Stimulated activated naive CD8-positive, alpha-beta T cell treated with anti-CD3 and anti-CD28 coated beads, Interleukin-15, amount 100 ng/mL, for 72 hours (primary cell): ENCODE measurements around the gene GIGYF2.

Source experiments
- ATAC-seq: fragments of 150-1000 bp; cut with Tn5 transposase; 2 replicates; pipeline ENCODE4 v1.10.0; 2021; ENCODE audit warnings: mild to moderate bottlenecking, moderate library complexity
- DNase-seq, 2 donors: peaks; one replicate each; pipeline ENCODE4 v3.0.0; 2021 to 2022
- H3K27ac Mint-ChIP-seq, 2 donors: one replicate each; pipeline ENCODE4 v1.8.0; 2022; ENCODE audit warnings: mild to moderate bottlenecking in 2 of 2, mixed read lengths in 2 of 2, moderate library complexity in 2 of 2
- H3K27me3 Mint-ChIP-seq: one replicate; pipeline ENCODE4 v1.8.0; 2022; ENCODE audit warnings: mixed read lengths
- H3K4me1 Mint-ChIP-seq: one replicate; pipeline ENCODE4 v1.8.0; 2022; ENCODE audit warnings: mild to moderate bottlenecking, mixed read lengths
- H3K4me3 Mint-ChIP-seq, 2 donors: one replicate each; pipeline ENCODE4 v1.8.0; 2022; ENCODE audit warnings: mild to moderate bottlenecking in 2 of 2, mixed read lengths in 2 of 2, moderate library complexity in 1 of 2
- H3K9me3 Mint-ChIP-seq, 2 donors: one replicate each; pipeline ENCODE4 v1.8.0; 2022; ENCODE audit warnings: mixed read lengths in 2 of 2

GIGYF2 gene, protein sequence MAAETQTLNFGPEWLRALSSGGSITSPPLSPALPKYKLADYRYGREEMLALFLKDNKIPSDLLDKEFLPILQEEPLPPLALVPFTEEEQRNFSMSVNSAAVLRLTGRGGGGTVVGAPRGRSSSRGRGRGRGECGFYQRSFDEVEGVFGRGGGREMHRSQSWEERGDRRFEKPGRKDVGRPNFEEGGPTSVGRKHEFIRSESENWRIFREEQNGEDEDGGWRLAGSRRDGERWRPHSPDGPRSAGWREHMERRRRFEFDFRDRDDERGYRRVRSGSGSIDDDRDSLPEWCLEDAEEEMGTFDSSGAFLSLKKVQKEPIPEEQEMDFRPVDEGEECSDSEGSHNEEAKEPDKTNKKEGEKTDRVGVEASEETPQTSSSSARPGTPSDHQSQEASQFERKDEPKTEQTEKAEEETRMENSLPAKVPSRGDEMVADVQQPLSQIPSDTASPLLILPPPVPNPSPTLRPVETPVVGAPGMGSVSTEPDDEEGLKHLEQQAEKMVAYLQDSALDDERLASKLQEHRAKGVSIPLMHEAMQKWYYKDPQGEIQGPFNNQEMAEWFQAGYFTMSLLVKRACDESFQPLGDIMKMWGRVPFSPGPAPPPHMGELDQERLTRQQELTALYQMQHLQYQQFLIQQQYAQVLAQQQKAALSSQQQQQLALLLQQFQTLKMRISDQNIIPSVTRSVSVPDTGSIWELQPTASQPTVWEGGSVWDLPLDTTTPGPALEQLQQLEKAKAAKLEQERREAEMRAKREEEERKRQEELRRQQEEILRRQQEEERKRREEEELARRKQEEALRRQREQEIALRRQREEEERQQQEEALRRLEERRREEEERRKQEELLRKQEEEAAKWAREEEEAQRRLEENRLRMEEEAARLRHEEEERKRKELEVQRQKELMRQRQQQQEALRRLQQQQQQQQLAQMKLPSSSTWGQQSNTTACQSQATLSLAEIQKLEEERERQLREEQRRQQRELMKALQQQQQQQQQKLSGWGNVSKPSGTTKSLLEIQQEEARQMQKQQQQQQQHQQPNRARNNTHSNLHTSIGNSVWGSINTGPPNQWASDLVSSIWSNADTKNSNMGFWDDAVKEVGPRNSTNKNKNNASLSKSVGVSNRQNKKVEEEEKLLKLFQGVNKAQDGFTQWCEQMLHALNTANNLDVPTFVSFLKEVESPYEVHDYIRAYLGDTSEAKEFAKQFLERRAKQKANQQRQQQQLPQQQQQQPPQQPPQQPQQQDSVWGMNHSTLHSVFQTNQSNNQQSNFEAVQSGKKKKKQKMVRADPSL (N-terminal part only)

DNA sequence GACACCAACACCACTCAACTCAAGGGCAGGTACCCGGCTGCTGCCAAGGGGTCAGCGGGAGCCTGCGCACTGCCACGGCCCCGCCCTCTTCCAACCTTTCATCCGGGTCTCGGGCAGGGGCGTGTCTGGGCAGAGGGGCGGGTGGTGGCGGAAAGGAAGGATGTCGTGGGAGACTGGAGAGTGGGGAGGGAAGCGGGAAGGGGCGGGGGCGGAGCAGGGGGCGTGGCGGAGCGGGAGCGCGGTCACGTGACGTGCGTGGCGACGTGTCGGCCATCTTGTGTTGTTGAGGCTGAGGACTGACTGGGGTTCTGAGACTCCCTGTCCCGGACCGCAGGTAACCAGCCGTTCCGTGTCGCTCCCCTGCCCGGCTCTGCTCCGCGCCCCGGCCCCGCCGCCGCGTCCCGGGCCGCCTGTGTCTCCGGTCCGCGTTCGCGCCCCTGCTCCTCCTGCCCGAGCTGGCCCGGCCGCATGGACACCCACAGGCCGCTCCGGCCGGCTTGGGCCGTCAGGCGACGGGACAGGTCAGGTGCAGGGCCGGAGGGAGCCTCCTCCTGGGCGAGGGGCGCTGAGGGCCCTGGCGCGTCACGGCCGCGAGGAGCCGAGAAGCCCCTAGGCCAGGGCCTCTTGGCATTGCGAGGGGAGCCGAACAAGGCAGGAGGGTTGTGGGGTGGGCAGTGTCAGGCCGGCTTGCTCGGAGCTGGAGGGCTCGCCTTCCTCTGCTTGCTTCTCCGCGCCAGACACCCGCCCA is at the start of gene GIGYF2:
Gene GIGYF2, plus strand, starts transcription at position 273 of the 748 bp plus-strand sequence. CDS start 37,867 bp downstream, outside the sequence.
- DNase-seq (peak; percentile 88 to 93), ATAC-seq (peak; percentile 95)
- H3K9me3 Mint-ChIP-seq: peaks cover 0 to 15% of the 10 kb centered on the region in 2 donors
- H3K4me3 Mint-ChIP-seq: peak within 1 kb of the TSS; percentile 97 to 98
- H3K4me1 Mint-ChIP-seq: peaks cover 25% of the 10 kb centered on the region
- H3K27me3 Mint-ChIP-seq: no peaks in the 10 kb centered on the region
- H3K27ac Mint-ChIP-seq: peak within 1 kb of the TSS; percentile 95 to 97

DNA sequence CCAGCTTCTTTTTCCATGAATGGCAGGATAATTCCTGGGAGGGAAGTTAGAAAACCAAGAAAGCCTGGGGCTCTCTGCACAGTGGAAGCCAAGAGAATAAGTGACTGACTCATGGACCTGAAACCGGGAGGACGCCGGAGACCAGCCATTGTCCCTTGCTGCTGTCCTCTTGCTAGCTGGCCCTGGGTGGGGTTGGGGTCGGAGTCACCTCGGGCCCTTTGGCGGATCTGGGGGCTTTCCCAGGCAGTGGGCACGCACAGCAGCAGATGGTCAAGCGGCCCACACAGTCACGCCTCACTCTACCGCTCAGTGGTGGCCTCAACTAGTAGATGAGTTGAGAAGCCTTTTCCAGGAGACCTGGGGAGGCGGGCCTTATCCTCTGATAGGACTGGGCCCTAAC is 48.1 kb upstream of the GIGYF2 start:
- Mint-ChIP-seq H3K27ac (no peak overlapping the region), H3K9me3 (no peaks in the 10 kb centered on the region), H3K4me3 (no peak overlapping the region), H3K4me1 (no peaks in the 10 kb centered on the region), H3K27me3 (no peaks in the 10 kb centered on the region)
- ATAC-seq (no peak), DNase-seq (no peak)

DNA sequence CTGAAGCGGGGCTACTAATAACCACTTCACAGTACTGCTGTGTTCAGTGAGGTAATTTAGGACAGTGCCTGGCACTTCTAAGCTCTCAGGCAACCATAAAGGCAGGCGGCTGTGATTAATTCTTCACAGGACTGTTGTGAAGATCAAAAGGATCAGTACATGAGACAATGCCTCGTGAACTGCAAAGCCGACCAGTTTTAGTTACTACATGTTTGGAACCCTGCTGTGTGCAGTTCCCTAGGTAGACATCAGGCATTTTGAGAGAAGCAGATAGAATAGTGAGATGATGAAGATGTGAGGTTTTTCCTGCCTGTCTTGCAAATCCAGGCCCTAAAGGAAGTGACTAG is 44.7 kb upstream of the GIGYF2 start:
- H3K27ac Mint-ChIP-seq: no peak overlapping the region
- no peak for ATAC-seq

DNA sequence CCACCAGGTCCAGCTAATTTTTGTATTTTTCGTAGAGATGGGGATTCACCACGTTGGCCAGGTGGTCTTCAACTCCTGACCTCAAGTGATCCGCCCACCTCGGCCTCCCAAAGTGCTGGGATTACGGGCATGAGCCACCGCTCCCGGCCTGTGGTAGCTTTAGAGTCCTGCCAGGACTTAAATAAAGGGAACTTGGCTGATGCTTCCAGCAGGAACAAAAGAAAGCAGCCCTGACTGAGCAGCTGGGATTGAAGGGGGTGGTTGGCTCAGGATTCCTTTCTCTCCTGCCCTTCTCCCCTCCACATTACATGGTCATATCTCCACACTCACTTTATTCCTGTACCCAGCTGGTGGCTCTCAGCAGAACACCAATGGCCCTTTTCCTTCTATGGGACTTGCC is 43.7 kb upstream of the GIGYF2 start:
- no peaks in the 10 kb centered on the region for H3K4me1 Mint-ChIP-seq
- DNase-seq (no peak), ATAC-seq (no peak)
- H3K27ac Mint-ChIP-seq: no peak overlapping the region
- no peak overlapping the region for H3K4me3 Mint-ChIP-seq
- no peaks in the 10 kb centered on the region for H3K9me3 Mint-ChIP-seq
- H3K27me3 Mint-ChIP-seq: no peaks in the 10 kb centered on the region

More for the DNA sequence above, 44.7 kb upstream of the GIGYF2 start:
- no peaks in the 10 kb centered on the region for H3K27me3 Mint-ChIP-seq
- H3K4me1 Mint-ChIP-seq: no peaks in the 10 kb centered on the region
- H3K4me3 Mint-ChIP-seq: no peak overlapping the region
- no peaks in the 10 kb centered on the region for H3K9me3 Mint-ChIP-seq
- no peak for DNase-seq

DNA sequence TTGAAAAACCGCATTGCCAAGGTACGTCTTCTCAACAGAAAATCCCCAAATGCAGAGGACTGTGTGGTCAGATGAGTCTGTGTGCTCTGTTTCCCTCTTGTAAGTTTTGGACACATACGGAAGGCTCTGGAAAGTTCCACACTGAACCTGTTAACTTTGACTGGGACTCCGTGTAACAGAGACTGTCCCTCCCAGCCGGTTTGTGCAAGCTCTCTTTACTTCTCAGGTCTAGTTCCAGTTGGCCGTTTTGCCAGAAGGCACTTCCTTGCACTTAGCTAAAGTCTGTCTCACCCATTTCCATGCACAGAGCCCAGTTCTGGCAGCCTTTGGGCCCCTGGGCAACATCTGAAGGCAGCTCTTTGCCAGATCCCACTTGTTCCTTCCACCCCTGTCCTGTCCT is 41.7 kb upstream of the GIGYF2 start:
- no peaks in the 10 kb centered on the region for H3K9me3 Mint-ChIP-seq
- H3K4me3 Mint-ChIP-seq: no peak overlapping the region
- no peaks in the 10 kb centered on the region for H3K27me3 Mint-ChIP-seq
- no peak for ATAC-seq
- no peaks in the 10 kb centered on the region for H3K4me1 Mint-ChIP-seq
- H3K27ac Mint-ChIP-seq: no peak overlapping the region
- no peak for DNase-seq

DNA sequence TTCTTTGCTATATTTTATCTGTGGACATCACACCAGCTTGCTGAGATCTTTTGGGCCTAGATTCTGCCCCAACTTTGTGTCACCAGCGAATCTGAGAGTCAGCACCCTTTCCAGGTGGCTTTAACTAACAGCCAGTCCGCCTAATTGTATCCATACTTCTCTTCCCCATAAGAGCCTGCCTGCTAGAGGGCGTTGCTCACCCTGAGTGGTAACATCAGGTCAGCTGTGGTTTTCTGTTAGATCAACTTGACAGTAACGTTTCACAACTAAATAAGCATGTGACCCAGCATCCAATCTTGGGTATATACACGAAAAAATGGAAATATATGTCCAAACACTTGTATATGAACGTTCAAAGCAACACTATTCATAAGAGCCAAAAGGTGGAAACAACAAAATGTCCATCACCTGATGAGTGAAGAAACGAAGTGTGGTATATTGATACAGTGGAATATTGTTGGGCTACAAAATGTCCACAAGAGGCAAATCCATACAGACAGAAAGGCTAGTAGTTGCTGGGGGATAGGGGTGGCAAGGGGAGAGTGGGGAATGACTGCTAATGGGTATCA is 38.8 kb upstream of the GIGYF2 start:
- H3K27me3 Mint-ChIP-seq: no peaks in the 10 kb centered on the region
- no peak overlapping the region for H3K4me3 Mint-ChIP-seq
- DNase-seq (no peak), ATAC-seq (no peak)
- H3K27ac Mint-ChIP-seq: no peak overlapping the region
- H3K4me1 Mint-ChIP-seq: no peaks in the 10 kb centered on the region
- H3K9me3 Mint-ChIP-seq: no peaks in the 10 kb centered on the region

DNA sequence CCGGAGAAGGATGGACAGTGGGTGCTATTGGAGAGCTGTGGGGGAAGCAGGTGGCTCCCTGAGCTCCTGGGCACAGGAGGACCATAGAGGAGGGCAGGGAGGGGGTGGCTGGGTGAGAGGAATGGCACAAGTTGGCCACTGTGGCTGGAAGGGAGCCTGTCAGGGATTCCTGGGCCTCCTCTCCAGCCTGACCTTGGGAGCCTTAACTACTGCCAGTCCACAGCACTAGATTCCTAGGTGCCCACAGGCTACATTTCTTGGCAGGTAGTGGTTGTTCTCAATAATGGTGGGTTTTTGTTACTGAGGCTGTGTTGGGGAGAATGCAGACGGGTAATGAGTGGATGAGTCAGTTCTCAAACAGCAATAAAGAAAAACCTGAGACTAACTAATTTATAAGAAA is 37.8 kb upstream of the GIGYF2 start:
- Mint-ChIP-seq H3K27ac (no peak overlapping the region), H3K9me3 (no peaks in the 10 kb centered on the region), H3K27me3 (no peaks in the 10 kb centered on the region), H3K4me3 (no peak overlapping the region), H3K4me1 (no peaks in the 10 kb centered on the region)
- DNase-seq: no peak
- no peak for ATAC-seq

DNA sequence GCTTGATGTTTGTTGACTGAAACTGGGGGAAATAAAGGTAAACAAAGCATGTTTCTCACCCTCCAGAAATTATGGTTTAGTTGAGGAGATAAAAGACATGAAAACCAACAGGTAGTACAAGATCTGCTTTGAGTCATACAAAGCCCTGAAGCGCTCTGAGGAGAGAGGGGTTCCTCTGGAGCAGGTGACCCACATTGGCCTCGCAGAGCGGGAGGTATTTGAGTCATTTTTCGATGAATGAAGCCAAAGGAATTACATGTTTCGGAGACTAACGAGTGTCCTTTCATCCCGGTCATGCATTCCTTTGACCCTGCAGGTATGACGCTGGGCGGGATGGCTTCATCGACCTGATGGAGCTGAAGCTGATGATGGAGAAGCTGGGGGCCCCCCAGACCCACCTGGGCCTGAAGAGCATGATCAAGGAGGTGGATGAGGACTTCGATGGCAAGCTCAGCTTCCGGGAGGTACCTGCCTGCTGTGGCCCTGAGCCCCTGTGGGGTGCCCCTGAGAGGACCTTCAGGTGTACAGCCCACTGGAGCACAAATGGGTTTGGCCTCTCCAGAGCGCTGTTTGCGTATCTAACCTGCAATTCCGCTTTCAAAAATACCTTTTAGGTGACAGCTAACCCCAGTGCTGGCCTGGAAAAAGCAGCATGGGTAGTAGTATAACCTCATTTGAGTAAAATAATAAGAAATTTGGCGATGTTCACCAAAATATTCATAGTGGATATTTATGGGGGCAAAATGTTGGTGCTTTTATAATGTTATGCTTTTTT is 34.5 kb upstream of the GIGYF2 start:
- no peak overlapping the region for H3K4me3 Mint-ChIP-seq
- DNase-seq (no peak), ATAC-seq (no peak)
- no peaks in the 10 kb centered on the region for H3K4me1 Mint-ChIP-seq
- no peaks in the 10 kb centered on the region for H3K9me3 Mint-ChIP-seq
- no peaks in the 10 kb centered on the region for H3K27me3 Mint-ChIP-seq
- H3K27ac Mint-ChIP-seq: no peak overlapping the region

DNA sequence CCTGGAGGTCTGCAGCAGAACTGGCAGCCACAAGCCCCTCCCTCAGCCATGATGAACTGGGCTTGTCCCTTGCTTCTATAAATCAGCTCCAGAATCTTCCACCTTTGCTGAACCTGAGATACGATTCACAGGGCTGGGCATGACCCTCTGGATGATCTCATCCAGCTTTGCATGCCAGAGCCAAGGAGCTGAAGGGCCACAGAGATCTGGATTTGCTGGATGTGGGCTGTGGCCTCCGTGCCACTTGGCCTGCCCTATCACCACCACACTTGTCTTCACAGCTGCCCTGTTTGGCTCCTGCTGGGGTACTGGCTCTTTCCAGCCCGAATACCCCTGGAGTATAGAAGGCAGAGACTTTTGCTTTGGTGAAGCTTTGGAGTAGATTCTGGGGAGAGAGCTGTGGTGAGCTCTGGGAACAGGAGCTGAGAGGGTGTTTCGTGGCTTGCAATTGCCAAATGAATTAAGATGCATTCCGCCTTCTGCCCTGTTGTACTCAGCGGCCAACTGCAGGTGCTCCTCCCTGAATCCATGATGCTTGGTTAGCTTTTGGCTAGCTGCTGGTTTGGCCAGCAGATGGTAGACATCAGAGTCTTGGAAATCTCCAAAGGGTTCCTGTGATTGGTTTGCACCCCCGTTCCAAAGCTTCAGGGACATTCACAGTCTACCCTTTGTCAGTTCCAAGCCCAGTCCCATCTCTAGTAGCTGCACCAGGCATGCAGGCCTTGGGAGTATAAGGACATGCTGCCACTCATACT is 30.9 kb upstream of the GIGYF2 start:
- no peak overlapping the region for H3K4me3 Mint-ChIP-seq
- no peaks in the 10 kb centered on the region for H3K9me3 Mint-ChIP-seq
- ATAC-seq (no peak), DNase-seq (no peak)
- no peaks in the 10 kb centered on the region for H3K4me1 Mint-ChIP-seq
- H3K27me3 Mint-ChIP-seq: no peaks in the 10 kb centered on the region
- H3K27ac Mint-ChIP-seq: no peak overlapping the region

DNA sequence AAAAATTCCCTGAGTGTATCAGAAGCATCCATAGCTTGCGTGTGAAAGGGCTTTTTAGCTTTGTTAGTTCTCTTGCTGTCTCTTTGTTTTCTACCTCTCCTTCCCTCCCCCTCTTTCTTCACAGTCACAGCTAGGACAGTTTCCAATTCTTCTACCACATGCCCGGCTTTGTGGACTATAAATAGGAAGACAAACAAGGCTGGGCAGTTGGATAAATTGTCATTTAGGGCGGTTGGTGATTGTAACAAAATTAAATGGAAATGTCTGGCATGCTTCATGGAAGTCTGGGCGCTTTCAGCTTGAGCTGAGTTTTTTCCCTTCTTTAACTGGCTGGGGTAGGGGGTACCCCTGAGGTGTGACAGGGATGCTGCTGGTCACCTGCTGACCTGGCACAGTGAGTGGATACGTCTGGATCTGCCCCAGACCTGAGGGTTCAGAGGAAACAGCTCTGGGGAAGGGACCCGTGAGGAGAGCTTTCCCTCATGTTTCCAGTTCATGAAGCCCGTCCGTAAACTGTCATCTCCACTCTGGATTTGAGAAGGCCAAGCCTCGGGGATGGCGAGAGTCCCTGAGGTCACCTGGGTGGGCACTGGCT is 29.0 kb upstream of the GIGYF2 start:
- H3K4me1 Mint-ChIP-seq: no peaks in the 10 kb centered on the region
- no peaks in the 10 kb centered on the region for H3K27me3 Mint-ChIP-seq
- no peak overlapping the region for H3K4me3 Mint-ChIP-seq
- H3K27ac Mint-ChIP-seq: no peak overlapping the region
- H3K9me3 Mint-ChIP-seq: no peaks in the 10 kb centered on the region
- DNase-seq (no peak), ATAC-seq (no peak)

DNA sequence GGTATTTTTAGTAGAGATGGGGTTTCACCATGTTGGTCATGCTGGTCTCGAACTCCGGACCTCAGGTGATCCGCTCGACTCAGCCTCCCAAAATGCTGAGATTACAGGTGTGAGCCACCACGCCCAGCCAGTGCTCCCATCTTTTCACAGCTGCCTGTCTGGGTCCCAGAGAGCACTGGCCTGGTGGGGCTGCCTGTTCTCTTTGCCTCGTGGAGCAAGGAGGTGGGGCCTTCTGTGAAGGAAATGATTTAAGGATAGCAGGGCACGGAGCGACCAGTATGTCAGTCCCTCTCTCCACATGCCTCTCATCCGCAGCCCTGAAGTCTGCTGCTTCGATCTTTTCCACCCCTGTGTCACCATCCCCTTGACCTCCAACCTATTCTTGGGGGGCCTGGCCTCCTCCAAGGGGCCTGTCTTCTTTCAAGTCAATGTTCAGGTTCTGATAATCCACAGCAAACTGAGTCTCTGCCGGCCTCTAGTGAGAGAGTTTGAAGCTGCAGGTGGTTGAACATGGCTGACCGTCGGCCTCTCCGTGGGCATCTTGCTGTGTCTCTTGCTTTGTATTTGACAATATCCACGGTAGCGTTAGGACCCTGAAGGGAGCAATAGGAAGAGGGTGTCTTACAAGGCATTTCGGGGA is 28.2 kb upstream of the GIGYF2 start:
- Mint-ChIP-seq H3K4me3 (no peak overlapping the region), H3K9me3 (no peaks in the 10 kb centered on the region), H3K27me3 (no peaks in the 10 kb centered on the region), H3K4me1 (no peaks in the 10 kb centered on the region), H3K27ac (peak overlapping the region in 1 of 2 donors; percentile 30)
- ATAC-seq (no peak), DNase-seq (no peak)

DNA sequence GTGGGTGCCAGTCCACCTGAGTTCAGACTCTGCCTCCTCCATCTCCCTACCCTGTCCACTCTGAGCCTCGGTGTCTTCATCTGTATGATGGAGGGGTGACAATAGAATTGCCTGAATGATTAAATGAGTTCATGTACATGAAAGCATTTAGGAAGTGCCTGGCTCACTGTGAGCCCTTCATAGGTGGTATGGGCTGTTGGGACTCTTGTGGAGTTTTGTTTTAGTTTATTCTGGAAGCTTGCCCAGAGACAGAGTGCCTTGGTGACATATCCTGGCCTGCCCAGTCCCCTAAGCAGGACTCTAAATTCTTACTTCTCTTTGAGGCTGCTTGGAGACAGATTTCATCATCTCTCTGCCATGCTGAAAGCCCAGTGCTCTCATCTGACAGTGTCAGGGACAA is 24.5 kb upstream of the GIGYF2 start:
- Mint-ChIP-seq H3K27ac (peak overlapping the region in 1 of 2 donors; percentile 87), H3K9me3 (no peaks in the 10 kb centered on the region), H3K4me1 (peaks cover 7% of the 10 kb centered on the region), H3K27me3 (no peaks in the 10 kb centered on the region), H3K4me3 (no peak overlapping the region)
- no peak for DNase-seq
- no peak for ATAC-seq

DNA sequence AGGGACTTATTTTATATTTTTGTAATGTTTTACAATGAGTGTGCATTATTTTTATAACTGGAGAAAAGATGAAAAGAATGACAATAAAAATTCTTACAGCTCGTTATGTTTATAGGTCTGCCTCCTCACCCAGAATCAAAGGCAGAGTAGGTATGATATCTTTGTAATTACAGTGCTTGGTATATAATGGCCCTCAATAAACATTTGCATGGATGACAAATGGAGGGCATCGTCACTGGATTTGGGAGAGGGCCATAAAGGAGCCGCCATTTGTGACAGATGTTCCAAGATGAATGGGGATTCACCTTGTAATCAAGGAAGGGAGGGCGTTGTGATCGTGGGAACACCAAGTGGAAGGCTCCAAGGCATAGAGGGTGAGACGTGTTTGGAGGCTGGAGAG is 22.6 kb upstream of the GIGYF2 start:
- H3K9me3 Mint-ChIP-seq: no peaks in the 10 kb centered on the region
- DNase-seq: no peak
- peaks cover 7% of the 10 kb centered on the region for H3K4me1 Mint-ChIP-seq
- H3K27me3 Mint-ChIP-seq: peaks cover 2% of the 10 kb centered on the region
- H3K27ac Mint-ChIP-seq: no peak overlapping the region
- no peak overlapping the region for H3K4me3 Mint-ChIP-seq
- no peak for ATAC-seq
